Activated T-cell treated with anti-CD3 and anti-CD28 coated beads, Interleukin-2, amount 50 U/mL, for 24 hours (primary cell): ENCODE measurements around the gene NELL2.
A peak's percentile ranks its signal among the peaks of the same experiment; 100 is the strongest.
"Not testable (repeated sequence)": the region's sequence is repeated elsewhere in the genome, so short reads cannot be mapped to it uniquely, and the experiment has no call there.

Experiments
- DNase-seq: peaks from one replicate; pipeline ENCODE4 v3.0.0-alpha.2; 2020
- H3K27ac Mint-ChIP-seq: 2 replicates; pipeline ENCODE4 v1.8.0; 2020; ENCODE audit warnings: mild to moderate bottlenecking, mixed read lengths
- H3K27me3 Mint-ChIP-seq: 2 replicates; pipeline ENCODE4 v1.8.0; 2020; ENCODE audit warnings: mixed read lengths
- H3K36me3 Mint-ChIP-seq: 2 replicates; pipeline ENCODE4 v1.8.0; 2020; ENCODE audit warnings: low read depth, mixed read lengths
- H3K4me1 Mint-ChIP-seq: 2 replicates; pipeline ENCODE4 v1.8.0; 2020; ENCODE audit warnings: low read depth, mixed read lengths
- H3K4me3 Mint-ChIP-seq: 2 replicates; pipeline ENCODE4 v1.8.0; 2020; ENCODE audit warnings: mild to moderate bottlenecking, moderate library complexity, mixed read lengths
- H3K9me3 Mint-ChIP-seq: 2 replicates; pipeline ENCODE4 v1.8.0; 2020; ENCODE audit warnings: mixed read lengths

Gene NELL2

DNA sequence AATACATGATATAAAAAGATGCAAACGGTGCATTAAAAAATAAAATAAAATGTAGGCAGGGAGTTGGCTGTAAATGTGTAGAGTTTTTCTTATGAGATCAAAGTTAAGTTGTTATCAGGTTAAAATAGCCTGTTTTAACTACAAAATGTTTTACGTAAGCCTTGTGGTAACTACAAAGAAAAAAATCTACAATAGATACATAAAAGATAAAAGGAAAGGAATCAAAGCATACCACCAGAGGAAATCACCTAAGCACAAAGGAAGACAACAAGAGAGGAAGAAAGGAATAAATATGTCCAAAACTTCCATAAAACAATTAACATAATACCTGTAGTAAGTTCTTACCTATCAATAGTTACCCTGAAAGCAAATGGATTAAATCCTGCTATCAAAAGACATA lies 12.2 kb downstream of the NELL2 start:
- Mint-ChIP-seq H3K4me3 (no peak overlapping the region), H3K4me1 (peaks cover 58% of the 10 kb centered on the region), H3K36me3 (peaks cover 60% of the 10 kb centered on the region), H3K9me3 (peaks cover 20% of the 10 kb centered on the region), H3K27ac (peak overlapping the region; percentile 50), H3K27me3 (no peaks in the 10 kb centered on the region)
- DNase-seq = no peak

- DNase-seq = no peak
- peaks cover 81% of the 10 kb centered on the region for H3K4me1 Mint-ChIP-seq
- no peaks in the 10 kb centered on the region for H3K27me3 Mint-ChIP-seq
- H3K9me3 Mint-ChIP-seq = peaks cover 8% of the 10 kb centered on the region
- no peak overlapping the region for H3K4me3 Mint-ChIP-seq
- peaks cover 33% of the 10 kb centered on the region for H3K36me3 Mint-ChIP-seq
- H3K27ac Mint-ChIP-seq = peak overlapping the region; percentile 77
Measured at GRCh38 chr12:44859998-44860689, 16.0 kb downstream of the NELL2 start.

GRCh38 chr12:44858226-44858855 lies 17.8 kb downstream of the NELL2 start:
- peaks cover 86% of the 10 kb centered on the region for H3K4me1 Mint-ChIP-seq
- no peaks in the 10 kb centered on the region for H3K27me3 Mint-ChIP-seq
- DNase-seq = no peak
- peaks cover 6% of the 10 kb centered on the region for H3K9me3 Mint-ChIP-seq
- no peak overlapping the region for H3K4me3 Mint-ChIP-seq
- peak overlapping the region; percentile 85 for H3K27ac Mint-ChIP-seq
- peaks cover 23% of the 10 kb centered on the region for H3K36me3 Mint-ChIP-seq

DNA sequence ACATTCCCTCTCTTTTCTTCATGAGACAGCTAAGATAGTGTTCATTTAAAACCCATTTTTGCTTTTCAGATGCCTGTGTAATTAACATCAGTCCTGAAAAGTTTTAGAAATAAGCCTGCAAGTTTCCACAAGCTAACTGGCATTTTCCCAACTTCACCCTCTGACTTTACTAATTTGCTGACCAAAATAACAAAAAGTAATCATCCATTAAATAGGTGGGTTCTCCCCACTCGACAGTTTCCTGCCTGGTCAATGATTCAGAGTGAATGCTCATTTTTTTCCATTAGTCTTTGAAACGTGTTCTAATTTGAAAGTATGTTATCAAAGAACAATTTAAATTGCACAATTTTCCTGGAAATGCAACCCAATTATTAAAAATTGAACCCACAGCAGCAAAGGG lies 23.6 kb downstream of the NELL2 start:
- H3K4me1 Mint-ChIP-seq = peaks cover 91% of the 10 kb centered on the region
- no peak for DNase-seq
- no peaks in the 10 kb centered on the region for H3K27me3 Mint-ChIP-seq
- peaks cover 3% of the 10 kb centered on the region for H3K36me3 Mint-ChIP-seq
- no peaks in the 10 kb centered on the region for H3K9me3 Mint-ChIP-seq
- H3K27ac Mint-ChIP-seq = peak overlapping the region; percentile 80
- peak overlapping the region; percentile 27 for H3K4me3 Mint-ChIP-seq

DNA sequence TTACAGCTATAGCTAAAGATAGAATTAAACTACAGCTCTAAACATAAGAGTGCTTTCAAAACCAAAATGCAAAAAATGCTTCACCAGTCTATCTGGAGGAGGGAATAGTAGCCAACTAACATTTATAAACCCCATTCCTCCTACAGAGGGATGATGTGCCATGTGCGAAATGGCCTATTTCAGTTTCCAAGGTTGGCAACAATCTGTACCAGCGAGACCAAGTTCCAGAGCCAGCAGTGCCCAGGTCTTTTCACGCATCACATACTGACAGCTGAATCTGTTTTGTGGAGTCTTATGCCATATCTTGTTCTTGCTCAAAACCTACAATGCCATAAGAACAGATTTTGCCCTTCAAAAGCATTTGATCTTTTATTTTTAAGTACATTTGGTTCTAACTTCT lies 24.5 kb downstream of the NELL2 start:
- DNase-seq = no peak
- no peak overlapping the region for H3K4me3 Mint-ChIP-seq
- H3K4me1 Mint-ChIP-seq = peaks cover 90% of the 10 kb centered on the region
- H3K9me3 Mint-ChIP-seq = no peaks in the 10 kb centered on the region
- H3K36me3 Mint-ChIP-seq = peaks cover 2% of the 10 kb centered on the region
- H3K27me3 Mint-ChIP-seq = no peaks in the 10 kb centered on the region
- peak overlapping the region; percentile 79 for H3K27ac Mint-ChIP-seq

- no peaks in the 10 kb centered on the region for H3K9me3 Mint-ChIP-seq
- peaks cover 85% of the 10 kb centered on the region for H3K4me1 Mint-ChIP-seq
- peak overlapping the region; percentile 93 for H3K27ac Mint-ChIP-seq
- peak overlapping the region; percentile 75 for H3K4me3 Mint-ChIP-seq
- peaks cover 1% of the 10 kb centered on the region for H3K36me3 Mint-ChIP-seq
- DNase-seq = no peak
- H3K27me3 Mint-ChIP-seq = no peaks in the 10 kb centered on the region
Measured at GRCh38 chr12:44848703-44849085, 27.4 kb downstream of the NELL2 start.

- DNase-seq = peak; percentile 64
- Mint-ChIP-seq H3K27me3 (no peaks in the 10 kb centered on the region), H3K4me3 (peak overlapping the region; percentile 75), H3K4me1 (peaks cover 85% of the 10 kb centered on the region), H3K27ac (peak overlapping the region; percentile 93), H3K9me3 (no peaks in the 10 kb centered on the region), H3K36me3 (peaks cover 1% of the 10 kb centered on the region)
Measured at GRCh38 chr12:44847888-44848702, 28.0 kb downstream of the NELL2 start.

DNA sequence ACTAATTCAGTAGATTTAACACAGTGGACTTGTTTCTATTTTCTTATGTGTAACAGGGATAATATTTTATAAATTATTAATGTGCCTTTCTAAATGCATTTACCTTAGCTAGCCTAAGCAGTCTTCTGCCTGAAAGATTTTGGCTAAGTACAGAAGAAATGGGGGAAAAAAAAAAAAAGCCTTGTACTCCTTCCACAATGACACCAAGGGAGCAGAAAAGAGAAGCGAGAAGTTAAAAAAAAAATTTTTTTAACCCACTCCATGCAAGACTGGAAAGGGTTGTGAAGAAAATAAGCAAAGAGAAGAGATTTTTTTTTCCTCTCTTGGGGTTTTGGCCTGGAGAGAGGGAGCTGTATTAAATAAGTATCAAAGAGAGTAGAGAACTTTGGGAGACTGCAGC lies 28.7 kb downstream of the NELL2 start:
- Mint-ChIP-seq H3K9me3 (no peaks in the 10 kb centered on the region), H3K36me3 (peaks cover 1% of the 10 kb centered on the region), H3K27me3 (no peaks in the 10 kb centered on the region), H3K4me3 (peak overlapping the region; percentile 75), H3K4me1 (peaks cover 83% of the 10 kb centered on the region), H3K27ac (peak overlapping the region; percentile 93)
- DNase-seq = no peak

DNA sequence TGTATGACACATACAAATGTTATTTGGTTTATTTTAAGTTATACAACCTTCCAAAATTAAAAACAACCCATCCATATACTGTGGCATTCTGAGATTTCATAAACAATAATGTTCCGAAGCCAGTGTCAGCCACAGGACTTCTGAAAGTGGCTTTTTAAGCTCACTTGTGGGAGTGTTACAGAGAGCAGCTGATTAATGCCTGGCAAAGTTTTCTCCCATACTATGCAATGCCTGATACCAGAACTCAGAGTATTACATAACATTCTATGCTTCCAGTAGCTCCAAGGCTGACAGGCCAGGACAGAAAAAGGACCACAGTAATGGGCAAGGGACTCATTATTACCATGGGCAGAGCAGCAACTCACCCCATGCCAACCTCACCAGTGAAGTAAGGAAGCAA lies 29.3 kb downstream of the NELL2 start:
- Mint-ChIP-seq H3K4me1 (peaks cover 82% of the 10 kb centered on the region), H3K27me3 (no peaks in the 10 kb centered on the region), H3K36me3 (peaks cover 1% of the 10 kb centered on the region), H3K4me3 (no peak overlapping the region), H3K9me3 (no peaks in the 10 kb centered on the region), H3K27ac (peak overlapping the region; percentile 83)
- DNase-seq = no peak

DNA sequence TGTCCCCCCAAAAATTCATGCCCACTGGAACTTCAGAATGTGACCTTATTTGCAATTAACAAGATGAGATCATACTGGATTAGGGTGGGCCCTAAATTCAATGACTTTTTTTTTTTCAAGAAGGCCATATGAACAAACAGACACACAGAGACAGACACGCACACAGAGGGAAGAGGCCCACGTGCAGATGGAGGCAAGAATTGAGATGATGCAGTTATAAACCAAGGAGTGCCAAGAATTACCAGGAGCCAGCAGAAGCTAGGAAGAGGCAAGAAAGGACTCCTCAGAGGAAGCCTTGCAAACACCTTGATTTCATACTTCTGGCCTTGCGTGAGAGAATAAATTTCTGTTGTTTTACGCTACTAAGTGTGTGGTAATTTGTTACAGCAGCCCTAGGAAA lies 33.4 kb downstream of the NELL2 start:
- DNase-seq = no peak
- Mint-ChIP-seq H3K36me3 (peaks cover 1% of the 10 kb centered on the region), H3K27ac (peak overlapping the region; percentile 91), H3K4me1 (peaks cover 84% of the 10 kb centered on the region), H3K4me3 (peak overlapping the region; percentile 66), H3K27me3 (no peaks in the 10 kb centered on the region), H3K9me3 (no peaks in the 10 kb centered on the region)

- Mint-ChIP-seq H3K4me3 (no peak overlapping the region), H3K36me3 (no peaks in the 10 kb centered on the region), H3K27ac (peak overlapping the region; percentile 84), H3K4me1 (peaks cover 91% of the 10 kb centered on the region), H3K9me3 (no peaks in the 10 kb centered on the region), H3K27me3 (no peaks in the 10 kb centered on the region)
- no peak for DNase-seq
Measured at GRCh38 chr12:44839785-44840184, 36.3 kb downstream of the NELL2 start.

DNA sequence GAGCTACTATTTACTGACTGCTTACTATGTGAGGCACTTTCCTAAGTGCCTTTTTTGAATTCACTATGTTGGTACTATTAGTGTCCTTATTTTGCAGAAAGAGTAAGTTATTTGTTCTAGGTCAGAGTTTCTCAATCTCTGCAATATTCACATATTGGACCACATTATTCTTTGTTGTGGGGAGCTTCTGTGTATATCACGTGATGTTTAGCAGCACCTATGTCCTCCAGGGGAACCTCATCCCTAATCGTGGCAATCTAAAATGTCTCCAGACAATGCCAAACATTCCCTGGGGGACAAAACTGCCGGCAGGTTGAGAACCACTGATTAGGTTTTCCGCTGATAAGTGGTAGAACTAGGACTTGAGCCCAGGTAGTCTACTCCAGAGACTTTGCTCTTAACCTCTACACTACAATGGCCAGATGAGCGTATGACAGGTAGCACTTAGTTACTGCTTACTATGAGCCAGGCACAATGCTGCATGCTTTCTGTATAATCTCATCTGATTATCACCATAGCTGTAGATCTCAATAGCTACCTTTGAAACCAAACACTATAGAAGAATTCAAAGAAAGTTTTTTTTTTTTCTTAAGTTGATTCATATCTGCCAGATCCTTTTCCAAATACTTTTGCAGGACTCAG lies 38.9 kb downstream of the NELL2 start:
- no peaks in the 10 kb centered on the region for H3K27me3 Mint-ChIP-seq
- peak overlapping the region; percentile 88 for H3K27ac Mint-ChIP-seq
- no peak for DNase-seq
- peaks cover 92% of the 10 kb centered on the region for H3K4me1 Mint-ChIP-seq
- H3K36me3 Mint-ChIP-seq = no peaks in the 10 kb centered on the region
- no peak overlapping the region for H3K4me3 Mint-ChIP-seq
- H3K9me3 Mint-ChIP-seq = no peaks in the 10 kb centered on the region

DNA sequence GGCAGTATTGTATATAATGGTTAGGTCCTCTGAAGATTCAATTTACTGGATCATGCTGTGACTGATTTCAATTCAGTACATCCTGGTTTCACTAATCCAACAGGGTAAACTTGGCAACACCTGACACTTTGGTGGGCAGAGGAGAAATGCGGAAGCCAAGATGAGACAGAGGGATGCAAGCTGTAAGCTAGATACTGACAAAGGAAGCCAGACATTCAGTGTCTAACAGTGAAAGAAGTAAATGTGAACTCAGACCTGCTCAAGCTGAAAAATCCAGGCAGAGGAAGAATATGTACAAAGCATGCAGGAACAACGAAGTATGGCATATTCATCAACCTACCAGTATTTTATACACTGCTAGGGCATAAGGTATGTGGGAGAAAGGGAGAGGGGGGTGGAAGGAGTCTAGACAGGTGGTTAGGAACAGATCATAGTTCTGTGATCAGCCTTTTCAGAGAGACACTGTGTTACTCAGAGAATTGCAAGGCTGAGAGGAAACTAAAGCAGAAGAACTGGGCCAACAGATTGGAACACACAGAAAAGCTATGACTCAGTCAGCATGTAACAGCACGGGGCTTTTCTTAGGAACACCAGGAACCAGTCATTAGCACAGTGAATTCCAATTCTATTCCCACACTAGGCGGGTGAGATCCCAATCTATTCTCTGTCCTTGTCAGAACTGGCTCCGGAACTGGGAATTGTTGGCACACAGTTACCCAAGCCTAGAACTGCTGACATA lies 40.3 kb downstream of the NELL2 start:
- Mint-ChIP-seq H3K4me3 (peak overlapping the region; percentile 18), H3K36me3 (no peaks in the 10 kb centered on the region), H3K27me3 (no peaks in the 10 kb centered on the region), H3K27ac (peak overlapping the region; percentile 88), H3K9me3 (no peaks in the 10 kb centered on the region), H3K4me1 (peaks cover 94% of the 10 kb centered on the region)
- peak; percentile 46 for DNase-seq

GRCh38 chr12:44834996-44835395 lies 41.1 kb downstream of the NELL2 start:
- not testable (repeated sequence) for DNase-seq, H3K36me3 Mint-ChIP-seq, H3K27me3 Mint-ChIP-seq, H3K9me3 Mint-ChIP-seq
- H3K4me3 Mint-ChIP-seq = peak overlapping the region; percentile 18
- H3K4me1 Mint-ChIP-seq = peaks cover 94% of the 10 kb centered on the region
- H3K27ac Mint-ChIP-seq = peak overlapping the region; percentile 88
